ENCODE results near the gene CASZ1.

The CASZ1 gene

DNA sequence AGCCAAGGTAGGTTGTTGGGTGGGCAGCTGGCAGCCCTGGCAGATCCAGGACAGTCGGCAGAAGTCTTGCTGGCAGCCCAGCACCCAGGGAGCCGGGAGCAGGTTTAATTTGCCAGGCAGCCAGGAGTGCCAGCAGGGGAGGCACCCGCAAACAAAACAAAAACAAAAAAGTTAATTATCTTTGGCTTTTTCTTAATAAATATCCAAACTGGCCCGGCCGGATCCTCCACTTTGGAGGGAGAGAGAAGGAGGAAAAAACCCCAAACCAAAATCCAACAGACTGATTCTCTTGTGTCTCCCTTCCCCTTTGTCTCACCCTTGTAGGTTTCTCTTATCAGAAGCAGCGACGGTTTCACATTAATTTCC, 97.0 kb downstream of the CASZ1 start:
- Histone ChIP-seq H2AFZ (no peak overlapping the region), H3K4me3 (ENCODE audit: low read depth, low read length) (no peak overlapping the region), H3K27ac (no peak overlapping the region), H3K9ac (no peak overlapping the region), H3K79me2 (no peaks in the 10 kb centered on the region), H3K4me1 (no peaks in the 10 kb centered on the region), H3K9me3 (ENCODE audit: control insufficient read depth, low read length) (no peaks in the 10 kb centered on the region), H3K27me3 (ENCODE audit: control insufficient read depth, insufficient read depth, low read length) (no peaks in the 10 kb centered on the region), H3K4me2 (ENCODE audit: low read length) (no peak overlapping the region), H3K36me3 (ENCODE audit: control insufficient read depth, insufficient read depth, low read length) (no peaks in the 10 kb centered on the region)
- TF ChIP-seq, protein P1, sequence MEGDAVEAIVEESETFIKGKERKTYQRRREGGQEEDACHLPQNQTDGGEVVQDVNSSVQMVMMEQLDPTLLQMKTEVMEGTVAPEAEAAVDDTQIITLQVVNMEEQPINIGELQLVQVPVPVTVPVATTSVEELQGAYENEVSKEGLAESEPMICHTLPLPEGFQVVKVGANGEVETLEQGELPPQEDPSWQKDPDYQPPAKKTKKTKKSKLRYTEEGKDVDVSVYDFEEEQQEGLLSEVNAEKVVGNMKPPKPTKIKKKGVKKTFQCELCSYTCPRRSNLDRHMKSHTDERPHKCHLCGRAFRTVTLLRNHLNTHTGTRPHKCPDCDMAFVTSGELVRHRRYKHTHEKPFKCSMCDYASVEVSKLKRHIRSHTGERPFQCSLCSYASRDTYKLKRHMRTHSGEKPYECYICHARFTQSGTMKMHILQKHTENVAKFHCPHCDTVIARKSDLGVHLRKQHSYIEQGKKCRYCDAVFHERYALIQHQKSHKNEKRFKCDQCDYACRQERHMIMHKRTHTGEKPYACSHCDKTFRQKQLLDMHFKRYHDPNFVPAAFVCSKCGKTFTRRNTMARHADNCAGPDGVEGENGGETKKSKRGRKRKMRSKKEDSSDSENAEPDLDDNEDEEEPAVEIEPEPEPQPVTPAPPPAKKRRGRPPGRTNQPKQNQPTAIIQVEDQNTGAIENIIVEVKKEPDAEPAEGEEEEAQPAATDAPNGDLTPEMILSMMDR (IDR thresholded peaks at IDR 0.05) = no peak

DNA sequence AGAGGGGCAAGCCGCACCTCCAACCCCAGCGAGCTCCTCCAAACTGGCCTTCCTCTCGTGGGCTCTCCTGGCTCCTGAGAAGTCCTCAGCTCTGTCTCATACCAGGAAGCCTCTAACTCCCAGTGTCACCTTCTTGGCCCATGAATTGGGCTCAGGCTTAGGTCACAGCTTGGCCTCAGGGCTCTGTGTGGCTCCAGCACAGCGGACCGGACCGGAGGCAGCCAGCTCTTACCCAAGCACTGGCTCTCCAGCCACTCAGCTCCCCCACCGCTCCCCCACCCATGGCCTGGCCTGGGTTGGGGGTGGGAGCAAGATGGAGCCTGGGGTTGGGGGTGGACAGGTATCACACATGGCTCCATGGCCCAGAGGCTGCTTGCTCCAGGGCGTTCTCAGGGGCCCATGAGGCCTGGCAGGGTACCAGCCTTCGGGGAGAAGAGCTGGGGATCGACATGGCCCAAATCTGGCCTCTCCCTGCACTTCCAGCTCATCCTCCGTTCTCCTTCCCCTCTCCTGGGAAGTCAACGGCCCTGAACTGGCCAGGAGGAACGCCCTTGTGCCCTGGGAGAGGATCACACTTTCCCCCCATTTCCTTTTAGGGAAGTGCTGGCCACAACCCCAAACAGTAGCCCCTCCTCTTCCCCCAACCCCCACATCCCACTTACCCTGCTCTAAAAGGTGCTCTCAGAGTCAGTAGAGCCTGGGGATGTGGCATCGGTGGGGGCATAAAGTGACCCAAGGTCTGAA, 97.5 kb downstream of the CASZ1 start:
- TF ChIP-seq, protein P1 (IDR thresholded peaks at IDR 0.05) = no peak
- H3K9ac ChIP-seq = no peak overlapping the region
- no peaks in the 10 kb centered on the region for H3K79me2 ChIP-seq
- no peaks in the 10 kb centered on the region for H3K36me3 ChIP-seq (ENCODE audit: control insufficient read depth, insufficient read depth, low read length)
- no peaks in the 10 kb centered on the region for H3K27me3 ChIP-seq (ENCODE audit: control insufficient read depth, insufficient read depth, low read length)
- H3K4me2 ChIP-seq (ENCODE audit: low read length) = no peak overlapping the region
- no peak overlapping the region for H3K27ac ChIP-seq
- H3K4me1 ChIP-seq = no peaks in the 10 kb centered on the region
- H2AFZ ChIP-seq = no peak overlapping the region
- no peaks in the 10 kb centered on the region for H3K9me3 ChIP-seq (ENCODE audit: control insufficient read depth, low read length)
- no peak overlapping the region for H3K4me3 ChIP-seq (ENCODE audit: low read depth, low read length)

DNA sequence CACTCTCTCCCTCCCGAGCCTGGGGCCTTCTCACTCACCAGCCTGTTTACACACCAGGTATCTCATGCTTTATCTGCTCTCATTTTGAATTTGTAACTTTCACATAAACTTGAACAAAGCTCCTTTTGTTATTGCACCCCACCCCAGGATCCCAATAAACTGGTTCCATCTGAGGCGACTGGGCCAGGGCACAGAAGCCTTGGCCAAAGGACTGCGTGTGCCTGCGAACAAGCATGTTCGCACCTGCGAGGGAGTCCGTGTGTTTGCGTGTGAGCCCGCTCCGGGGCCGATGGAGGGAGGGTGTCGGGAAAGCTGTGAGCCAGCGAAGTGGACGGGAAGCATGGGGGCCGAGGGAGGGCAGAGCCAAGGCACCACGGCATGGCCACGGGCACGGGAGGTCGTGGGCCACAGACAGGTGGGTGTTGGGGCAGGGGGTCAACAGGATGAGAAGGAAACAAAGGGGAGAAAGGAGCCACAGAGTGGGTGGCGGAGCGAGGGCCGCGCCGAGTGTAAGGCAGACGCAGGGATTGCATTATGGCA, 98.8 kb downstream of the CASZ1 start:
- Histone ChIP-seq H3K79me2 (no peaks in the 10 kb centered on the region), H3K9ac (no peak overlapping the region), H3K36me3 (ENCODE audit: control insufficient read depth, insufficient read depth, low read length) (no peaks in the 10 kb centered on the region), H3K4me2 (ENCODE audit: low read length) (no peak overlapping the region), H2AFZ (no peak overlapping the region), H3K4me1 (no peaks in the 10 kb centered on the region), H3K4me3 (ENCODE audit: low read depth, low read length) (no peak overlapping the region), H3K27ac (no peak overlapping the region), H3K27me3 (ENCODE audit: control insufficient read depth, insufficient read depth, low read length) (no peaks in the 10 kb centered on the region), H3K9me3 (ENCODE audit: control insufficient read depth, low read length) (no peaks in the 10 kb centered on the region)
- TF ChIP-seq, protein P1 (IDR thresholded peaks at IDR 0.05) = no peak

DNA sequence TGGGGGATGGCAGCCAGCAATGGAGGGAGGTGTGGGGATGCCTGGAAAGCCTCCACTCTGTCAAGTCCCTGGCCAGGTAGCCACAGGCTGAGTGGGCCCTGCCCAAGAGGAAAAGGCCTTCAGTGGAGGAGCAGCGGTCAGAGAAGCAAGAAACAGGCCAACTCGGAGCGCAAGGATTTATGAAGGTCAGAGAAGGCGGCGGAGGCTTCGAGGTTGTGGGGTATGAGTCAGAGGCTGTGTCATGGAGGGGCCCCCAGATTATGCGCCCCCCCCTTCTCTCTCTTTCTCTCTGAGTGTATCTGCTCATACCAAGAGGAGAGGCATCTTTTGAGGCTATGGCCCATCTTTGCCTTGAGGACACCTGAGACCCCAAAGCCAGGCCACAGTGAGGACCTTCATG, 99.5 kb downstream of the CASZ1 start:
- Histone ChIP-seq H3K36me3 (ENCODE audit: control insufficient read depth, insufficient read depth, low read length) (no peaks in the 10 kb centered on the region), H3K9me3 (ENCODE audit: control insufficient read depth, low read length) (no peaks in the 10 kb centered on the region), H3K4me1 (no peaks in the 10 kb centered on the region), H3K27me3 (ENCODE audit: control insufficient read depth, insufficient read depth, low read length) (no peaks in the 10 kb centered on the region), H3K4me3 (ENCODE audit: low read depth, low read length) (no peak overlapping the region), H3K9ac (no peak overlapping the region), H3K4me2 (ENCODE audit: low read length) (no peak overlapping the region), H3K79me2 (no peaks in the 10 kb centered on the region), H3K27ac (no peak overlapping the region), H2AFZ (no peak overlapping the region)
- TF ChIP-seq, protein P1 (IDR thresholded peaks at IDR 0.05) = no peak
